ENCODE measurements around the gene APOA5. TPM values are rescaled to one million over a fixed set of nuclear protein-coding genes. Genes with fewer than 3 reads are reported as not detected.
"Not testable (repeated sequence)": the region's sequence is repeated elsewhere in the genome, so short reads cannot be mapped to it uniquely, and the experiment has no call there.

Gene APOA5
- total RNA-seq, 2 experiments from 2014 or later, result not detected

DNA sequence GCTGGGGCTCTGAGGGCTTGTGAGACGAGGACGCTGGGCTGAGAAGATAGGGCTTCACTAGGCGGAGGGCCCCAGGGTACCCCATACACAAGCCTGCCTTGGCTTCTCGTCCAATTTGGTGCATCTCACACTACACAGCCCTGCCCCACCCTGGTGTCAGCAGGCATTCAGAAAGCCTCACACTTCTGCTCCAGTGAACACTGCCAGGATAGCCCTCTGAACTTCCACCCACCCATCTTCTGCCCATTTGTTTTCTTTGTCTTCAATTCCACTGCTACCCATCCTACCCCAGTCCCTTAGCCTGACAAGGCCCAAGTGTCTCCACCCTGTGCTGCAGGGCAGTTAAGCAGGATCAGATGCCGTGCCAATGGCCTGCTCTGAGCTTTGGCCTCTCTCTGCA is 17.0 kb downstream of the APOA5 start:
- ATAC-seq (no peak), DNase-seq (no peak)
- Mint-ChIP-seq H3K27me3 (no peaks in the 10 kb centered on the region), H3K4me1 (peaks cover 57% of the 10 kb centered on the region), H3K4me3 (no peak overlapping the region), H3K27ac (peak overlapping the region; percentile 44), H3K36me3 (peaks cover 44% of the 10 kb centered on the region), H3K9me3 (ENCODE audit: low read depth) (no peaks in the 10 kb centered on the region)
- CTCF ChIA-PET, result interaction anchor here (1.0 to 6.0 kb wide), 3 partner anchors 14 to 330 kb away, joined by 3 to 59 read pairs (median 4); partner anchors contain the start of genes APOA5 and ZPR1

DNA sequence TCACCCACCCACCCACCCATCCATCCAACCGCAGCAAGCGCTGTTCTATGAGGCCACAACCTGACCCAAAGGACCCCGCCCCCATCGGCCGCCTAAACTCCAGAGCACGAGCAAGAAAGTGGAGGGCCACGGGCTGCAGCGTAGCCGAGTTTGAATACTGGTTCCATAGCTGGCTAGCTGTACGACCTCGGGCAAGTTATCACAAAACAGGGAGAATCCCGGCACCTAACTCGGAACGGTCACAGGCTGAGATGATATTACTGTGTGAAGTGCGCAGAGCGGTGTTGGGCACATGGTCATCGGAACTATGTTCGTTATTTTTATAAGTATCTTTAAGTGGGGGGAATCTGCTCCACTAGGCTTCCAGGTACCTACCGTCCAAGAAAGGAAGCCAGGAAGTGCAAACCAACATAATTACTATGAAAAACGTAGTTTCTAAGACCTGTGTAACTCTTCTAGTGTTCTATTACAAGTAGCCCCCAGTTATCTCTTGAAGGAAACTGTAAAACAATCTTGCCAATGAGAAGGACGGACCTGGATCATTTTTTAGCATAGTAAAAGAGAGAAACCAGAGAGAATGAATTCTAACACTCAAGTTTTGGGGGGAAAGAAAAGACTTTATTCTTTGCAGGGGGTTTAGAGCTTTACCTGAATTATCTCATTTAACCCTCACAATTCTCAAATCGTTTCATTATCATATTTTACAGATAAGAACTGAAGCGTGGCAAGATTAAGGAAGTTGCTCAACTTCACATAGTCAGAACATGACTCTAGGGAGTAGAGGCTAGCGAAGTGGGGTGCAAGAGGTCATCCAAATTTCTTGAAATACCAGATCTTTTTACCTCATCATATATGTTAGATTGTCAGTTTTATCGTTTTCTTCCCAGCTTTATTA is 18.2 kb downstream of the APOA5 start:
- H3K27me3 Mint-ChIP-seq, result no peaks in the 10 kb centered on the region
- CTCF ChIA-PET, result interaction anchor here (0.6 to 6.0 kb wide), 8 partner anchors 15 to 370 kb away, joined by 3 to 59 read pairs (median 4); partner anchors contain the start of genes APOA5, SIK3 and ZPR1
- peaks cover 58% of the 10 kb centered on the region for H3K4me1 Mint-ChIP-seq
- peak overlapping the region; percentile 93 for H3K27ac Mint-ChIP-seq
- no peaks in the 10 kb centered on the region for H3K9me3 Mint-ChIP-seq (ENCODE audit: low read depth)
- ATAC-seq, result peak; percentile 14
- no peak for DNase-seq
- peak overlapping the region; percentile 90 for H3K4me3 Mint-ChIP-seq
- H3K36me3 Mint-ChIP-seq, result peaks cover 41% of the 10 kb centered on the region

- H3K36me3 Mint-ChIP-seq, result peaks cover 36% of the 10 kb centered on the region
- ATAC-seq (peak; percentile 92), DNase-seq (peak; percentile 95)
- CTCF ChIA-PET, result interaction anchor here (0.6 to 6.0 kb wide), 6 partner anchors 16 to 360 kb away, joined by 3 to 59 read pairs (median 4); partner anchors contain the start of genes APOA5, SIK3 and ZPR1
- peak within 1 kb of the TSS; percentile 93 for H3K27ac Mint-ChIP-seq
- H3K4me3 Mint-ChIP-seq, result peak within 1 kb of the TSS; percentile 90
- no peaks in the 10 kb centered on the region for H3K9me3 Mint-ChIP-seq (ENCODE audit: low read depth)
- H3K27me3 Mint-ChIP-seq, result no peaks in the 10 kb centered on the region
- H3K4me1 Mint-ChIP-seq, result peaks cover 56% of the 10 kb centered on the region
These were observed 19.1 kb downstream of the APOA5 start, which contains the start of gene BUD13 for GRCh38 chr11:116772443-116773202. BUD13 (minus strand) TSS chr11:116772987; CDS start chr11:116772964, 23 bp downstream.

DNA sequence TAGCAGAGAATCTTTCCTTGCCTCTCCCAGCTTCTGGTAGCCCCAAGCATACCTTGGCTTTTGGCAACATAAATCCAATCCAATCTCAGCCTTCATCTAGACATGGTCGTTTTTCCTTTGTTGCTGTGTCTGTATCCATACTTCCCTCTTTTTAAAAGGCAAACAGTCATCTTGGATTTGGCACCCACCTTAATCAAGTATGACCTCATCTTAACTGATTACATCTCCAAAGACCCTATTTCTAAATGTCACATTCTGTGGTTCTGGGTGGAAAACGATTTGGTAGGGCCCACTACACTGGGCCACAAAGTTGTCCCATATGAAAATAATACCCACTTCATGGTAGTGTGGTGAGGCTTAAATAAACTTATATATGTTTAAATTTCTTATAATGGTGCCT is 19.7 kb downstream of the APOA5 start:
- no peaks in the 10 kb centered on the region for H3K9me3 Mint-ChIP-seq (ENCODE audit: low read depth)
- CTCF ChIA-PET, result interaction anchor here (1.3 to 6.0 kb wide), 2 partner anchors 17 kb away, joined by 3 to 59 read pairs; partner anchors contain the start of genes APOA5 and ZPR1
- peaks cover 53% of the 10 kb centered on the region for H3K4me1 Mint-ChIP-seq
- ATAC-seq (no peak), DNase-seq (no peak)
- H3K27me3 Mint-ChIP-seq, result no peaks in the 10 kb centered on the region
- H3K36me3 Mint-ChIP-seq, result peaks cover 31% of the 10 kb centered on the region
- H3K4me3 Mint-ChIP-seq, result peak overlapping the region; percentile 90
- H3K27ac Mint-ChIP-seq, result peak overlapping the region; percentile 93

GRCh38 chr11:116762132-116762531 is 29.5 kb downstream of the APOA5 start:
- H3K4me3 Mint-ChIP-seq, result no peak overlapping the region
- no peak overlapping the region for H3K27ac Mint-ChIP-seq
- H3K9me3 Mint-ChIP-seq (ENCODE audit: low read depth), result no peaks in the 10 kb centered on the region
- ATAC-seq (no peak), DNase-seq (no peak)
- no peaks in the 10 kb centered on the region for H3K27me3 Mint-ChIP-seq
- CTCF ChIA-PET, result interaction anchor here (1.0 kb wide), 1 partner anchor 29 kb away, joined by 3 read pairs; the partner anchor contains the start of gene APOA5
- peaks cover 54% of the 10 kb centered on the region for H3K36me3 Mint-ChIP-seq
- H3K4me1 Mint-ChIP-seq, result peaks cover 2% of the 10 kb centered on the region

- H3K9me3 Mint-ChIP-seq (ENCODE audit: low read depth); H3K27ac Mint-ChIP-seq; ATAC-seq; H3K27me3 Mint-ChIP-seq; DNase-seq; H3K4me1 Mint-ChIP-seq; CTCF ChIA-PET; H3K4me3 Mint-ChIP-seq: not testable (repeated sequence)
- peaks cover 62% of the 10 kb centered on the region for H3K36me3 Mint-ChIP-seq
These were observed 35.6 kb downstream of the APOA5 start for GRCh38 chr11:116756044-116756443.

DNA sequence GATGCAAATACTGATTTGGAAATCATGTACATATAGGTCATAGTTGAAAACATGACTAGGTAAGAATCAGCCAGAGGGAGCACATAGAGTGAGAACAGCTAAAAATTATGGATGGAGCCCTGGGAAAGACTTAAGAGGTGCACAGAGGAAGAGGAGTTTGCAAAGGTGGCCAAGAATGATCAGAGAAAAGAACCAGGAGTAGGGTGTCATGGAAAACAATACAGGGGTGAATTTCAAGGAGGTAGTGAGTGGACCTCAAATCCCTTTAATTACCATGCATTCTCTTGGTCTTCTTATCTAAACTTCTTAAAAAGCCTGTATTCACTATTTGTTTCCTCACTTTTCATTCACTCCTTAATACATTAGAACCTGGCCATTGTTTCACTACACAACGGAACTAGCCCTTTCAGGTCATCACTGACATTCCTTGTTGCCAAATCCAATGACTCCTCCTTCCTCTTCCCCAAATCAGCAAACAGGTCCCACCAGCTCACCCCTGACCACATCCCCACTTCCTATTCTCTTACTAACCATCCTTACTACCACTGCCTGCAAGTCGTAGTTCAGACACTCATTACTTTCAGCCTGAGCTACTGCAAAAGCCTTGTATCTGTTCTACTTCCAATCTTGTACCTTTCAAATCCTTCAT is 41.5 kb downstream of the APOA5 start:
- peaks cover 36% of the 10 kb centered on the region for H3K36me3 Mint-ChIP-seq
- no peaks in the 10 kb centered on the region for H3K4me1 Mint-ChIP-seq
- no peaks in the 10 kb centered on the region for H3K9me3 Mint-ChIP-seq (ENCODE audit: low read depth)
- DNase-seq, result no peak
- ATAC-seq, result no peak
- no peak overlapping the region for H3K27ac Mint-ChIP-seq
- H3K27me3 Mint-ChIP-seq, result no peaks in the 10 kb centered on the region
- H3K4me3 Mint-ChIP-seq, result no peak overlapping the region
- CTCF ChIA-PET, result interaction anchor here (1.2 to 1.8 kb wide), 3 partner anchors 8 to 23 kb away, joined by 3 to 6 read pairs (median 4); partner anchors contain the start of gene BUD13

DNA sequence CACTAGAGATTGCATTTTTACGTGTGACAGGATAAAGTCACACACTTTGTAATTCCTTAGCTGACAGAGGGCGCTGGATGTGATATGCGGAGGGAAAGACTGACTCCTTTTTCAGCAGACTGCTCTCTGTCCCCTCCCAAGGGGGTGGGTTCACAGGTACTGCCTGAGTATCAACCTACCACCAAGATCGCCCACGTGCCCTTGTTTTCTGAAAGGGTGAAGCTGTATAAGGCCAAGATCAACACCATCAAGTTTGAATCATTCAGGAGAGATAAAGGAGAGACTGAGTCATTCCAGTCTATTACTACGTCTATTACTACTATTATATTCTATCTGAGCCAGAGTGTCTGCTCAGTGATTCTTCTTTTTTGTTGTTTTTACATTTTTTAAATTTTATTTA is 49.6 kb downstream of the APOA5 start:
- Mint-ChIP-seq H3K27ac (no peak overlapping the region), H3K27me3 (no peaks in the 10 kb centered on the region), H3K9me3 (ENCODE audit: low read depth) (no peaks in the 10 kb centered on the region), H3K36me3 (peaks cover 9% of the 10 kb centered on the region), H3K4me1 (peaks cover 6% of the 10 kb centered on the region), H3K4me3 (no peak overlapping the region)
- DNase-seq (no peak), ATAC-seq (no peak)
- CTCF ChIA-PET, result interaction anchor here (1.5 to 2.1 kb wide), 3 partner anchors 9 to 39 kb away, joined by 4 to 13 read pairs (median 5); no protein-coding TSS in a partner anchor

- no peaks in the 10 kb centered on the region for H3K27me3 Mint-ChIP-seq
- no peak for ATAC-seq
- CTCF ChIA-PET, result interaction anchor here (1.5 kb wide), 1 partner anchor 10 kb away, joined by 4 read pairs; no protein-coding TSS in a partner anchor
- peaks cover 6% of the 10 kb centered on the region for H3K4me1 Mint-ChIP-seq
- peak; percentile 27 for DNase-seq
- no peaks in the 10 kb centered on the region for H3K9me3 Mint-ChIP-seq (ENCODE audit: low read depth)
- no peak overlapping the region for H3K4me3 Mint-ChIP-seq
- no peak overlapping the region for H3K27ac Mint-ChIP-seq
- H3K36me3 Mint-ChIP-seq, result peaks cover 4% of the 10 kb centered on the region
These were observed 50.9 kb downstream of the APOA5 start for GRCh38 chr11:116740741-116741140.

Other genes with a start within 250 kb of the APOA5 start
- 10 to 100 TPM; 35.2 to 40.2 TPM for gene BUD13, start 18.9 kb downstream of the APOA5 start, total RNA-seq
- 10 to 100 TPM; 66.6 to 72.1 TPM for gene ZPR1, start 3.9 kb downstream of the APOA5 start, total RNA-seq
- gene APOA4, start 31.4 kb upstream of the APOA5 start, total RNA-seq, result not detected
- gene APOC3, start 38.0 kb upstream of the APOA5 start, total RNA-seq, result not detected
- under 1 TPM in 1 of 2 experiments, not detected in 1; 0.23 TPM for gene APOA1, start 45.7 kb upstream of the APOA5 start, total RNA-seq